ENCODE results near the gene CCND1. TPM values are rescaled to one million over a fixed set of nuclear protein-coding genes. Genes with fewer than 3 reads are reported as not detected.
A peak's percentile ranks its signal among the peaks of the same experiment; 100 is the strongest.

Gene CCND1
- total RNA-seq, 1 experiment from 2014 or later, result 372 TPM

DNA sequence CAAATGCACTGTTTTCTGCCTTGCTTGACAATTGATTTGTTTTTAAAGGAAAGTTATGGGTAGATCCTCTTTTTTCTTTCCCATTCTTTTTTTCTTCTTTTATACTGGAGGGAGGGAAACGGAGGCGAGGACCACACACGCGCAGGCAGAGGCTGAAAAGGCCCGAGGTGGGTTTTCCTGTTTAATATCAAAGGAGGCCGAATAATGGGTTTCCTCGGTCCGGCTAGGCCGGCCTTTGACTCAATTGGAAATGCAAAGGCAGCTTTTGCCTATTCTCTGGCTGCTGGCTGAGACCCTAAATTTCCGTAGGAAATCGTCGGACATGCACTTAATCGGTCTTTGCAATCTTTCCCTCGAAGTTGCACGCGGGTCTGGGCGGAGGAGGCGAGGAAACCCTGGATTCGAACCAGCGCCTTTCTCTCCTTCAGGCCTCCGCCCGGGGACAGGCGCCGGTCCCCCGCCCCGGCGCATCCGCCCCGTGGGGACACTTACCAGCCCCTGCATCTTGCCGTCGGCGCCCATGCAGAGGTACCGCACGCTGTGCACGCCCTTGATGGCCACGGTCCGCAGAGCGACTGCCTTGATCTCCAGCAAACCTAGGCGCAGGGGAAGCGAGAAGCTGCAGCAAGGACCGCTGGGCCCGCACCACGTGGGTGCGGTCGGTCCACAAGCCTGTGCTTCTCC, 62.0 kb downstream of the CCND1 start:
- H3K4ac ChIP-seq (ENCODE audit: low read depth, low read length), result no peak overlapping the region
- H3K79me2 ChIP-seq (ENCODE audit: insufficient read depth, low read length), result no peaks in the 10 kb centered on the region
- DNase-seq, result peak; percentile 68
- no peak overlapping the region for H2BK15ac ChIP-seq (ENCODE audit: low read depth, low read length)
- peaks cover 29 to 41% of the 10 kb centered on the region in 2 experiments for H3K4me1 Mint-ChIP-seq
- TF ChIP-seq CTCF (conservative IDR thresholded peaks at IDR 0.05), result no peak
- H3K27ac ChIP-seq (ENCODE audit: insufficient read length, low read depth, low read length), result no peak overlapping the region
- H3K4me3 Mint-ChIP-seq, result peak overlapping the region; percentile 80 to 87
- peak overlapping the region; percentile 3; the same call in 1 of the 2 replicates for H3K14ac ChIP-seq (ENCODE audit: insufficient read depth, low read length)
- no peak overlapping the region for H2AK5ac ChIP-seq (ENCODE audit: insufficient read length, low read length)
- no peak overlapping the region for H4K5ac ChIP-seq (ENCODE audit: insufficient read length, low read depth, low read length)
- H3K9me3 Mint-ChIP-seq, result no peaks in the 10 kb centered on the region
- H3K9ac ChIP-seq (ENCODE audit: extremely low read depth, insufficient read length, low read length), result peak overlapping the region; percentile 2
- H3K27me3 ChIP-seq (ENCODE audit: insufficient read depth, low read length), result peaks cover 2% of the 10 kb centered on the region; the same call in 1 of the 2 replicates
- no peak overlapping the region for H2BK20ac ChIP-seq (ENCODE audit: low read depth, low read length, poor library complexity, severe bottlenecking)
- H2AFZ ChIP-seq (ENCODE audit: low read length), result no peak overlapping the region
- H3K9me3 ChIP-seq (ENCODE audit: control insufficient read depth, low read depth, low read length), result no peaks in the 10 kb centered on the region
- H3K27ac Mint-ChIP-seq, result peak overlapping the region in 1 of 3 experiments; percentile 92; a peak in 3 of 7 replicates
- no peak overlapping the region for H3K56ac ChIP-seq (ENCODE audit: insufficient read length, low read depth, low read length)
- H3T11ph ChIP-seq (ENCODE audit: low read length), result no peak overlapping the region
- H3K18ac ChIP-seq (ENCODE audit: insufficient read length, low read depth, low read length), result peak overlapping the region; percentile 3
- H2BK5ac ChIP-seq (ENCODE audit: insufficient read length, low read length), result no peak overlapping the region
- no peak overlapping the region for H2BK120ac ChIP-seq (ENCODE audit: low read depth, low read length, poor library complexity, severe bottlenecking)
- WGBS (ENCODE audit: extremely low coverage, insufficient read length, low lambda C conversion rate), result no CpG with 5 or more reads among the region's 45 CpGs
- H3K27me3 Mint-ChIP-seq (ENCODE audit: low read depth), result peaks cover 37% of the 10 kb centered on the region
- no peak overlapping the region for H4K8ac ChIP-seq (replicated peaks; ENCODE audit: insufficient read length, low read depth, low read length)
- H2BK12ac ChIP-seq (ENCODE audit: insufficient read length, low read depth, low read length), result no peak overlapping the region
- peaks cover 22% of the 10 kb centered on the region for H3K23me2 ChIP-seq (ENCODE audit: insufficient read length, low read depth, low read length, poor library complexity, severe bottlenecking)
- peaks cover 2% of the 10 kb centered on the region for H4K20me1 ChIP-seq (ENCODE audit: control insufficient read depth, insufficient read depth, insufficient read length)
- peaks cover 0 to 9% (median 6%) of the 10 kb centered on the region in 3 experiments; a peak in 5 of 7 replicates for H3K36me3 Mint-ChIP-seq (ENCODE audit: insufficient read depth in 1 of 3, low read depth in 3 of 3)
- no peak overlapping the region for H3K23ac ChIP-seq (ENCODE audit: insufficient read length, low read depth, low read length)
- H4K91ac ChIP-seq (ENCODE audit: insufficient read length, low read depth, low read length), result no peak overlapping the region
- no peaks in the 10 kb centered on the region for H3K79me1 ChIP-seq (ENCODE audit: insufficient read depth, low read depth, low read length, poor library complexity, severe bottlenecking)
- peak overlapping the region; percentile 64 for H3K4me2 ChIP-seq (ENCODE audit: insufficient read depth, insufficient read length, low read length)
- peaks cover 3% of the 10 kb centered on the region; the same call in 1 of the 2 replicates for H3K4me1 ChIP-seq (ENCODE audit: insufficient read depth, low read length)
